Neural cell (in vitro differentiated cells): ENCODE measurements around the gene PPP1R12C.

Experiments used
- CTCF ChIP-seq: fragments of 450-650 bp; IDR thresholded peaks from 2 replicates; pipeline ENCODE4 v1.5.1; 2014; ENCODE audit warnings: antibody characterized with exemption, mild to moderate bottlenecking, moderate library complexity; ENCODE audit not compliant: poor library complexity, severe bottlenecking
- EP300 ChIP-seq: fragments of 450-650 bp; conservative IDR thresholded peaks from 2 replicates; pipeline ENCODE4 v1.6.1; 2014; ENCODE audit warnings: antibody characterized with exemption, mild to moderate bottlenecking, moderate library complexity; ENCODE audit not compliant: poor library complexity, severe bottlenecking
- EZH2 ChIP-seq: fragments of 200-600, 300-800 bp; shearing (Covaris generic), sonication (generic); IDR thresholded peaks from 2 replicates; pipeline ENCODE4 v1.6.1; 2014; ENCODE audit warnings: antibody characterized with exemption, low read length, borderline replicate concordance, mild to moderate bottlenecking; ENCODE audit not compliant: insufficient read depth, poor library complexity, severe bottlenecking
- MXI1 ChIP-seq: fragments of 450-650 bp; conservative IDR thresholded peaks from 2 replicates; pipeline ENCODE4 v1.6.1; 2014; ENCODE audit warnings: antibody characterized with exemption, mild to moderate bottlenecking; ENCODE audit not compliant: poor library complexity, severe bottlenecking
- POLR2AphosphoS5 ChIP-seq: IDR thresholded peaks from 2 replicates; pipeline ENCODE4 v1.6.1; 2012
- SMC3 ChIP-seq: fragments of 450-650 bp; conservative IDR thresholded peaks from 2 replicates; pipeline ENCODE4 v1.6.1; 2014; ENCODE audit warnings: antibody characterized with exemption, mild to moderate bottlenecking, moderate library complexity; ENCODE audit not compliant: poor library complexity
- TF ChIP-seq, protein P1 (sequence below): IDR thresholded peaks from 2 replicates; pipeline ENCODE4 v1.6.1; 2012; ENCODE audit warnings: borderline replicate concordance

- TF ChIP-seq POLR2AphosphoS5 (no peak), EZH2 (no peak), SMC3 (no peak), CTCF (no peak), EP300 (no peak), MXI1 (no peak)
- TF ChIP-seq, protein P1, sequence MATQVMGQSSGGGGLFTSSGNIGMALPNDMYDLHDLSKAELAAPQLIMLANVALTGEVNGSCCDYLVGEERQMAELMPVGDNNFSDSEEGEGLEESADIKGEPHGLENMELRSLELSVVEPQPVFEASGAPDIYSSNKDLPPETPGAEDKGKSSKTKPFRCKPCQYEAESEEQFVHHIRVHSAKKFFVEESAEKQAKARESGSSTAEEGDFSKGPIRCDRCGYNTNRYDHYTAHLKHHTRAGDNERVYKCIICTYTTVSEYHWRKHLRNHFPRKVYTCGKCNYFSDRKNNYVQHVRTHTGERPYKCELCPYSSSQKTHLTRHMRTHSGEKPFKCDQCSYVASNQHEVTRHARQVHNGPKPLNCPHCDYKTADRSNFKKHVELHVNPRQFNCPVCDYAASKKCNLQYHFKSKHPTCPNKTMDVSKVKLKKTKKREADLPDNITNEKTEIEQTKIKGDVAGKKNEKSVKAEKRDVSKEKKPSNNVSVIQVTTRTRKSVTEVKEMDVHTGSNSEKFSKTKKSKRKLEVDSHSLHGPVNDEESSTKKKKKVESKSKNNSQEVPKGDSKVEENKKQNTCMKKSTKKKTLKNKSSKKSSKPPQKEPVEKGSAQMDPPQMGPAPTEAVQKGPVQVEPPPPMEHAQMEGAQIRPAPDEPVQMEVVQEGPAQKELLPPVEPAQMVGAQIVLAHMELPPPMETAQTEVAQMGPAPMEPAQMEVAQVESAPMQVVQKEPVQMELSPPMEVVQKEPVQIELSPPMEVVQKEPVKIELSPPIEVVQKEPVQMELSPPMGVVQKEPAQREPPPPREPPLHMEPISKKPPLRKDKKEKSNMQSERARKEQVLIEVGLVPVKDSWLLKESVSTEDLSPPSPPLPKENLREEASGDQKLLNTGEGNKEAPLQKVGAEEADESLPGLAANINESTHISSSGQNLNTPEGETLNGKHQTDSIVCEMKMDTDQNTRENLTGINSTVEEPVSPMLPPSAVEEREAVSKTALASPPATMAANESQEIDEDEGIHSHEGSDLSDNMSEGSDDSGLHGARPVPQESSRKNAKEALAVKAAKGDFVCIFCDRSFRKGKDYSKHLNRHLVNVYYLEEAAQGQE = no peak
Observed at GRCh38 chr19:55058781-55059610, 58.4 kb downstream of the PPP1R12C start.
